Measurements from ENCODE around the gene HRCT1. TPM values are rescaled to one million over a fixed set of nuclear protein-coding genes. Genes with fewer than 3 reads are reported as not detected.

The HRCT1 gene
- total RNA-seq, 1 experiment from 2014 or later: not detected

- Histone ChIP-seq H3K14ac (ENCODE audit: insufficient read depth, low read length) (no peak overlapping the region), H3K4me1 (ENCODE audit: insufficient read depth, low read length) (0 out of 2 replicates have a peak, but pooled peaks cover 2% of the 10 kb centered on the region), H3K23me2 (ENCODE audit: insufficient read length, low read depth, low read length, poor library complexity, severe bottlenecking) (no peaks in the 10 kb centered on the region), H4K8ac (replicated peaks; ENCODE audit: insufficient read length, low read depth, low read length) (no peak overlapping the region), H3K27me3 (ENCODE audit: insufficient read depth, low read length) (no peaks in the 10 kb centered on the region), H3K9ac (ENCODE audit: extremely low read depth, insufficient read length, low read length) (no peak overlapping the region), H3K79me2 (ENCODE audit: insufficient read depth, low read length) (no peaks in the 10 kb centered on the region), H2BK5ac (ENCODE audit: insufficient read length, low read length) (no peak overlapping the region), H2BK20ac (ENCODE audit: low read depth, low read length, poor library complexity, severe bottlenecking) (no peak overlapping the region), H2BK120ac (ENCODE audit: low read depth, low read length, poor library complexity, severe bottlenecking) (no peak overlapping the region), H2AK5ac (ENCODE audit: insufficient read length, low read length) (no peak overlapping the region), H3T11ph (ENCODE audit: low read length) (no peak overlapping the region), H4K91ac (ENCODE audit: insufficient read length, low read depth, low read length) (no peak overlapping the region), H3K23ac (ENCODE audit: insufficient read length, low read depth, low read length) (no peak overlapping the region), H2AFZ (ENCODE audit: low read length) (no peak overlapping the region), H3K9me3 (ENCODE audit: control insufficient read depth, low read depth, low read length) (no peaks in the 10 kb centered on the region), H3K4me2 (ENCODE audit: insufficient read depth, insufficient read length, low read length) (no peak overlapping the region), H2BK15ac (ENCODE audit: low read depth, low read length) (no peak overlapping the region), H3K56ac (ENCODE audit: insufficient read length, low read depth, low read length) (no peak overlapping the region), H3K4ac (ENCODE audit: low read depth, low read length) (no peak overlapping the region), H2BK12ac (ENCODE audit: insufficient read length, low read depth, low read length) (no peak overlapping the region), H4K20me1 (ENCODE audit: control insufficient read depth, insufficient read depth, insufficient read length) (no peaks in the 10 kb centered on the region), H4K5ac (ENCODE audit: insufficient read length, low read depth, low read length) (no peak overlapping the region), H3K18ac (ENCODE audit: insufficient read length, low read depth, low read length) (no peak overlapping the region), H3K27ac (ENCODE audit: insufficient read length, low read depth, low read length) (no peak overlapping the region), H3K79me1 (ENCODE audit: insufficient read depth, low read depth, low read length, poor library complexity, severe bottlenecking) (no peaks in the 10 kb centered on the region)
- Mint-ChIP-seq H3K27ac (no peak overlapping the region), H3K4me3 (no peak overlapping the region), H3K27me3 (ENCODE audit: low read depth) (no peaks in the 10 kb centered on the region), H3K9me3 (no peaks in the 10 kb centered on the region), H3K4me1 (peaks cover 13 to 15% of the 10 kb centered on the region in 2 experiments), H3K36me3 (ENCODE audit: insufficient read depth in 1 of 3, low read depth in 3 of 3) (no peaks in the 10 kb centered on the region)
- TF ChIP-seq, protein P1, sequence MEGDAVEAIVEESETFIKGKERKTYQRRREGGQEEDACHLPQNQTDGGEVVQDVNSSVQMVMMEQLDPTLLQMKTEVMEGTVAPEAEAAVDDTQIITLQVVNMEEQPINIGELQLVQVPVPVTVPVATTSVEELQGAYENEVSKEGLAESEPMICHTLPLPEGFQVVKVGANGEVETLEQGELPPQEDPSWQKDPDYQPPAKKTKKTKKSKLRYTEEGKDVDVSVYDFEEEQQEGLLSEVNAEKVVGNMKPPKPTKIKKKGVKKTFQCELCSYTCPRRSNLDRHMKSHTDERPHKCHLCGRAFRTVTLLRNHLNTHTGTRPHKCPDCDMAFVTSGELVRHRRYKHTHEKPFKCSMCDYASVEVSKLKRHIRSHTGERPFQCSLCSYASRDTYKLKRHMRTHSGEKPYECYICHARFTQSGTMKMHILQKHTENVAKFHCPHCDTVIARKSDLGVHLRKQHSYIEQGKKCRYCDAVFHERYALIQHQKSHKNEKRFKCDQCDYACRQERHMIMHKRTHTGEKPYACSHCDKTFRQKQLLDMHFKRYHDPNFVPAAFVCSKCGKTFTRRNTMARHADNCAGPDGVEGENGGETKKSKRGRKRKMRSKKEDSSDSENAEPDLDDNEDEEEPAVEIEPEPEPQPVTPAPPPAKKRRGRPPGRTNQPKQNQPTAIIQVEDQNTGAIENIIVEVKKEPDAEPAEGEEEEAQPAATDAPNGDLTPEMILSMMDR (conservative IDR thresholded peaks at IDR 0.05): no peak
- DNase-seq: peak; percentile 72
- no CpG with 5 or more reads among the region's 9 CpGs for WGBS (ENCODE audit: extremely low coverage, insufficient read length, low lambda C conversion rate)
Observed at GRCh38 chr9:35914301-35914807, 8.4 kb downstream of the HRCT1 start.

Data from H9 (cell line).